Activated CD4-positive, alpha-beta T cell treated with anti-CD3 and anti-CD28 coated beads for 1 hour (primary cell): Measurements from ENCODE around the gene FARS2.

Experiments
- DNase-seq: peaks from one replicate; pipeline ENCODE4 v3.0.0-alpha.2; 2020

FARS2 gene

DNA sequence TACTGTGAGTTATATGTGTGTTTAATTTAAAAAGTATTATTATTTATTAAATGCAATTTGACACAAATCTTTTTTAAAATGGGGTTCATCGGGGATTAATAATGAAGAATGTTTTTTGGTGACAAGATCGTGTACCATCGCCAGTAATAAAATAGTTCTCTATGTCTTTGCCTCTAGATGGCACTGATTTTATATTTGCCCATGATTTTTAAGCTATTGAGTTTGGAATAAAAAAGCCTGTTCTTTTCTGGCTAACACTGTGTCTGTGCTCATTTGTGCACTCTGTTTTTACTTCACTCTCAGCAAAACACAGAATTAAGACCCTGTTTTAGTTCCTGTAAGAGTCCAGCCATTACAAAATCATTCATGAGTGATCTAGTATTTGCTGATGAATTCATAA lies 127.0 kb downstream of the FARS2 start:
- no peak for DNase-seq

DNA sequence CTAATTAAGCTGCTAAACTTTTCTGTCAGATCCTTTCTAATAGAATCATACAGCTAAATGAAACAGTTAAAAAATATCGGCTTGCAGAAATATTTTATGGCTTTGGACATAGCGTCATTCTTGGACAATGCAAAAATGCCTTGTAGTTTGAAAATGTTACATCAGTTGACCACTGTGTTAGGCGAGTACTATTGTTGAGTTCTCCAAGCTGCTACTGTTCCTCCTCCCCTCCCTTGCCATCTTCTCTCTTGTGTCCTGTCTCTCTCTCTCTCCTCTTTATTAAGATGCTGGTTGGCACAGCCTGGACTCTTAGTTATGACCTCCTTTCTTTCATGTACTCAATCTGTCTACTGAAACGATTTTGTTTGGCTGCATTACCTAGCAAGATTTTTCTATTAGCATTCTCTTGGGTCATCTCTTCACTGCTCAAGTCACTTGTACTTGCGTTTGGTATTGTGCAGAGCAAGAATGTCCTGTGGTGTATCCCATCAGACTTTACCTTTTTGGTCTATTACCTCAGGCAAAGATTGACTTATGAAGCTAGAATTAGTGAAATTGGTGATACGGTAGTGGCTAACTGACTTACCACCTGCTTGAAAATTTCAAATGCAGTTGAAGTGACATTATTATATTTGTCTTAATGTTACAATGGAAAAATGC lies 127.9 kb downstream of the FARS2 start:
- DNase-seq, result no peak

DNA sequence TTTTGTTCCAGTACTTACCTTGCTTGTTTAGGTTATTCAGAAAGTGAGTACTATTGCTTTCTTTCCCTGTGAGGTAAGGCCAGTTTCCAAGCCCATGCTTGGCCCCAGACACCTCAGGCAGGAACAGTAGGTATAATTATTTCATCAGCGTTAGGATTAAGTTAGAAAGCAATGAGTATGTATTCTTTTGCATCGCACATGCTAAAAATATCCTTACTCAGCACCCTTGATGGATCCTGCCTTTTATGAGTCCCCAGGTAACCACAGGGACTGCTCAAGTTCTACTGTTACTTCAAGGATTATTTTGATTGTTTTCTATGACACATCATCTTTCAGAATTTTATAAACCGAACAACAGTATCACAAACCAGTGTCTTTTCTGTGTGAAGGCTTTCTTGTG lies 128.9 kb downstream of the FARS2 start:
- DNase-seq, result no peak

DNA sequence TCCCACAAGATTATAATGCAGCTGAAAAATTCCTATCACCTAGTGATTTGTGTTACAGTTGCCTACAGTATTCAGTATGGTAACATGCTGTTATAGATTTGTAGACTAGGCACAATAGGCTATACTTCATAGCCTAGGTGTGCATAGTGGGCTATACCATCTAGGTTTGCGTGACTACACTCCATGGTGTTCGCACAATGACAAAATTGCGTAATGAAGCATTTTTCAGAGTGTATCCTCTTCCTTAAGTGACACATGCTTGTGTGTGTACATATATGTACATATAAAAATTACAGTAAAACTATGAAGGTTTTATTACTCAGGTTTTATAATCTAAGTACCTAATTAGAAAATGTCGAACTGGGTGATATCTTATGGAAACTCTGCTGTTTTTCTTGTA lies 133.0 kb downstream of the FARS2 start:
- no peak for DNase-seq

DNA sequence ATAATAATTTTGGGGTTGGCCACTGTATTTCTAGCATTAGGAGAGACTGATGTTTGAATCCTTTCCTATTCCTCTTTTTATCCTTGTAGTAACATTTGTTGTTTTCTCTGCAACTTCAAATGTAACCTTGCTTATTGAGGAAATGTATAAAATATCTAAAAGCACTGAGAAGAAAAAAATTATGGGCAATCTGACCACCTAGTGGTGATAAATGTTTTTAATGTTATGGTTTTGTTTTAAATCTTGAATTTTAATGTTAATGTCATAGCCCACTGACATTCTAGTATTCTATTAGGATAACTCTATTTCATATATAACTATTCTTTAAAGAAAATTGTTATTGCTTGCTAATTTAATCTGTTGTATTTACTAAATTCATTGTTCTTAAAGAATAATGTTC lies 134.4 kb downstream of the FARS2 start:
- no peak for DNase-seq

DNA sequence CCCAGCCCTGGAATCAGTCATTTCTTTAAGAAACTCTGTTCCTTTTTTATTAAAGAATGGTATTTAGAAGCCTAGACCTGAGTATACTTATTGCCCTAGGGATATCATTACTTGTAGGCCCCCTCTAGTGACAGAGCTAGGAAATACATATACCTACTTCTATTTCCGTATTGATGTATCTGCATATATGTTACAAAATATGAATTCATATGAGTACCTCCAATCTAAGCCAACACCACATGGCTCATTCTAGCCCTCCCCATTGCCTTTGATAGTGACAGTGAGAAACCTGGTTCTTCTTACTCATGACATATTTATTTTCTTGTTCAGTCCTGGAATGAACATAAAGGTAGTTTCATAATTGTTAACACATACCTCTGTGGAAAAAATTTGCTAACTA lies 137.2 kb downstream of the FARS2 start:
- no peak for DNase-seq

DNA sequence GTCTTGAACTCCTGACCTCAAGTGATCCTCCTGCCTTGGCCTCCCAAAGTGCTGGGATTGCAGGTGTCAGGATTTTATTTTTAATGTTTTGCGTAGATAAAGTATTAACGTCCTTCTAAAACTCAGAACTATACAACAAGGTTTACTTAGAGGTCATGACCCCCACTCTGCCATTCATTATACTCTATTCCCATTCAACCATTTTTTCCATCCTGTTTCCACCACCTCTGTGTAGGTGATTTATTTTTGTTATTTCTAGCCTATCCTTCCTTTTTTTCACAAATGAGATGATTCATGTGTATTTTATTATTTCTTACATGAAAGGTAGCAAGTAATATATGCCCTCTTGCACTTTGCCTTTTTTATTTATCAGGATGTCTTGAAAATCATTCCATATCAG lies 138.1 kb downstream of the FARS2 start:
- DNase-seq, result no peak

DNA sequence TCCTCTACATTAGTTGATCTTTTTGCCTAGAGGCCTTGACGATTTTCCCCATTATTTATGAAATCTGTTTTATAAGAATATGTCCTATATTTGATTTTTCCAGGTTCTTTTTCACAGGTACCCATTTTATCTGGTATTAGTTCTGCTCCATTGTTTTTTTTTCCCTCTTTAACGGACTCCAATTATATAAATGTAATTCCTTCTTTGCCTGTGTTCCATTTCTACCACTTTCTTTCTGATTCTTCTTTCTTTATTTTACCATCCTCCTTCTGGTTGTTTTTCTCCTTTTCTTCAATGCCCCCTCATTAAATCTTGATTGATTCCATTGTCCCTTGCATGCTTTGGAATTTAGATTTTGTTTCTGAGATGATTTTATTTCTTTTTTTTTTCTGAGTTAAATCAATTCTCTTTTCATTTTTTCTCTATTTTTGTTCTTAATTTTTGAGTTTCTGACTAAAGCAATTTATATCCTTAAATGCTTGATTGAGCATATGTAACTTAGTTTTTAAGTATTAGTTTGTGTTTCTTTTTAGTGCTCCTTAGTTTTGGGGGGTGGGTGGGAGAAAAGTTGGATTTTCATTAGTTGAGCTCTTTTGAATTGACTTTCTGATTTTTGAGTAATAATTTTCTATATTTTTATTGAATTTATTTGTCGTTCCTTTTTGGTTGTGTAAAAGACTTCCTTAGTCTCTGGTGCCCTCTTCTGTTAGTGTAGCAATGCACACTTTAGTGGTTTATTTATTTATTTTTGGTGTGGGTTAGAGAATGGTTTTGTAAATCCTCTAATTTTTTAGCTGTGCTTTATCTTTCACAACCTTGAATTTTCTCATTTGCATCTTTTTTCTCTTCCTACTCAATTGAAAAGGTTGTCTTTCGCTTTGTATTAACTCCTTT lies 140.8 kb downstream of the FARS2 start:
- no peak for DNase-seq

DNA sequence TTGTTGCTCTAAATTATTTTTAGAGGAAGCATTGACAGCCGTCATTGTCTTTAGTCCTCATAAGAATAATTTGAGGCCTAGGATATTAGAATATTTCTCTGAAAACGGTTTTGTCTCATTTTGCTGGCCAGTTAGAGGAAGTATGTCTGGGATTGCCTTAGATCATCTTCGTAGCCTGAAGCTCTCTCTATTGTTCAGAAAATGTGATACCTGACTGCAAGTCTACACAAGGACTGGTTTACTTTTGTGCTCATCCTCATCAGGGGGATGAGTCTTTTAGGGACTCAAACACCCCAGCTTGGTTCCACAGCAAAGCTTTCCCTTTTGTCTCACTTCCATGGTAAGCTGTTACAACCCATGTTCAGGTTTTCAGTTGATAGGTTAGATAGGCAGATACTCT lies 141.8 kb downstream of the FARS2 start:
- no peak for DNase-seq

DNA sequence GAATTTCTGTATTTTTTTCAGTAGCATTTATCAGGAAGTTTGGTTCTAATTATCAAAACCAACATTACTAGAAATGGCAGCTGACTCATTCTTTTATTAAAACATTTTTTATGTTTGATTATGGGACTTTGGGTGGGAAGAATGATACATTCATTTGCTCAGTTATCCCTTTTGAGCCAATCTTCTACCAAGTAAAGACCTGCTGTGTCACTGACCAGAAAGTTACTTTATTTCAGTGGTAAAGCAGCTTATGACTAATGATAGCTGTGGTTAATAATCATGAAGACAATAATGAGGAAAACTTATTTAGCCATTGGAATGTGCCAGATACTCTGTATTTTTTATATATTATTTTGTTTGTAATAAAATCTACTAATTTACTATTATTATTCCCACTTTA lies 142.3 kb downstream of the FARS2 start:
- DNase-seq, result no peak

DNA sequence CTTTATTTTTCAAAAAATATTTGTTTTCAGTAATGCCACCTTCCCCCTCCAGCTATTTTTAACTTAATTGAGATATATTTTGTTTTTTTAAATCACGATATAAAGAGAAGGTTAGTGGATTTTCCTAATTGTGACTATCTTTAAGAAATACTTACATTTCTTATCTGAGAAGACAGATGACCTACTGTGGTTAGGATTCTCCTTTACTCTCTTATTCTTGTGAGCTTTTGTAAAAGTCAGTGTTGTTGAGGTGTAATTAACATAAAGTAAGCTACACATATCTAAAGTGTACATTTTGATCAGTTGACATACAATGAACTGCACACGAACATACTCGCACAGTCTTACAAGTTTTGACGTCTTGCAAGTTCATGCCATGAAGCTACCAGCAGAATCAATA lies 144.7 kb downstream of the FARS2 start:
- DNase-seq, result no peak

DNA sequence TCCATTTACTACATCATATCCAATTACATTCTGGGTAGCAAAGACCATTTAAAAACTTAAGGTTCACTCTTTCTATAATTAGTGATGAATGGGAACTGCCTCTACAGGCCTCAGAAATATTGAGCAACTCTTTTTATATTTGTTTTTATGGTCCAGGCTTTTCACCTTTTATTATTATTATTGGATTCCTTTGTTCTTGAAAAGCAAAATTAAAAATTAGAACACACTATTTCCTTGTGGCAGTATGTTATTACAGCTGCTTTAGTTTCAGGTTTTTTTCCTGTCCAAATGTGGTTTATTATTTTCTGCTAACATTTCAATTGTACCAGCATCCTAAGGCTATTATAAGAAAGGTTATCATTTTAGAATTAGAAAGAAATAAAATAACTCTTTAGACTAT lies 150.1 kb downstream of the FARS2 start:
- DNase-seq, result no peak

DNA sequence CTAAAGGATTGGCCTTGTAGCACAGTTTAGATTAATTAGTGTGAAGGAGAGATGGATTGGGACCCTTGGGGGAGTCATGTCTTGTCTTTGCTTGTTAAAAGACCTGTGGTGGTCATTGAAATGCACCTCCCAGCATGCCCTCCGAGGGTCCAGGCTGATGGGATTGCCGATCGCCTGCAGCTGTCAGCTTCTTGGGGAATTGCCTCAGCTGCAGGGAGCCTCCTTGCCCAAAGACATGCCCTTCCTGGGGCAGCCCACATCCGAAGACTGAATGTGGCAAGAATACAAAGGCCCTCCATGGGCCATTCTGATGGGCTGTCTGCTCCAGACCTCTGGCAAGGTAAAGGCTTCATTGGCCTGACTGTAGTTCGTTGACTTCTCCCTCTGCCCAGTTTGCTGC lies 150.7 kb downstream of the FARS2 start:
- DNase-seq, result no peak

DNA sequence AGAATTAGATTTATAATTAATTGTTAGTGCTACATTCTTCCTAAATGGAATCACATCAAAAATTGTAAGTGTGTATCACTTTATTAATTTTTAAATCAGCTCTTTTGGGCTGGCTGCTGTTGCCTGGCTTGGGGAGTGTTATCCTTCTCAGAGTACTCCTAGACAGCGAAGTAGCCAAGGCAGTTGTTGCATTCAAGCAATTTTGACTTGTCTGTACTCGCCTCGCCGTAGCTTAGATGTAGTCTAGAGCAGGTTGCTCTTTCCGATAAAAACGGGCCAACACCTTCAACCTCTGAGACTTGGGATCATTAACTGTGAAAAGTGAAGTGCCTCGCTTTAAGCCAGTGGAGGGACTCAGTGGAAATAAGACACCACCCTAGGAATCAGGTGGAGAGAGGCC lies 151.3 kb downstream of the FARS2 start:
- no peak for DNase-seq

DNA sequence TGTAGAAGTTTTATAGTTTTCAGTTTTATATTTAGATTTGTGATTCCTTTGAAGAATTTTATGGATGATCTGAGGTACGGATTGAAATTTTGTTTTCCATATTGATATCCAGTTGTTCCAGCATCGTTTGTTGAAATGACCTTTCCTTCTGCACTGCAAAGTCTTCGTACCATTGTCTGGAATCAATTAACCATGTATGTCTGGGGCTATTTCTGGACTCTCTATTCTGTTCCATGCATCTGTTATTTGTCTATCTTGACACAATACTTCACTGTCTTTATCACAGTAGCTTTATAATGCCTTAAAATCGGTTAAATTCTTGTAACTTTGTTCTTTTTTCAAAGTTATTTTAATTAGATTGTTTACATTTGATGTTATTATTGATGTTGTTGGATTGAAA lies 154.9 kb downstream of the FARS2 start:
- no peak for DNase-seq

DNA sequence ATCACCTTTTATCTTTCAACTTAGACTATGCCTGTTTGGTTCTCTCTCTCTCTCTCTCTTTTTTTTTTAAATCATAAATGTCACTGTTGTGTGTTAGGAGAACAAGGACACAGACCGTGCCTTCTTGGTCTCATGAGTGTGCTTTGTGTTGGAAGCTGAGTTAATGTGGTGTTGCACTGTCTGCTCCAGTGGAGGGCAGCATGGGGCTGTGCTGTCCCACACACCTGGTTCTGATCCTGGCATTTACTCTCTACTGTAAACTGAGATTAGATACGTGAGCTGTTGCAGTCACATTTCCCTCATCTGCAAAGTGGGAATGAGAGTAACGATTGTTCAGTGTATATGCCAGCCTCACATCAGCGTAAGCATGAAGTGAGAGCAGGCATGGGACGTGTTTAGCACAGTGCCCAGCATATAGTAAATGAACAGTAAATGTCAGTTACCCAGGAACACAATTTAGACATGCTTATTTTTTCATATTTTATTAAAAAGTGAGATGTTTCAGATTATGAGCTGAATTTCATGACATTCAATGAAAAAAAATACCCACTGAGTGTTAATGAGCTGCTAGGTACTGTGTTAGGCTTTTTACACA lies 161.1 kb downstream of the FARS2 start:
- no peak for DNase-seq

DNA sequence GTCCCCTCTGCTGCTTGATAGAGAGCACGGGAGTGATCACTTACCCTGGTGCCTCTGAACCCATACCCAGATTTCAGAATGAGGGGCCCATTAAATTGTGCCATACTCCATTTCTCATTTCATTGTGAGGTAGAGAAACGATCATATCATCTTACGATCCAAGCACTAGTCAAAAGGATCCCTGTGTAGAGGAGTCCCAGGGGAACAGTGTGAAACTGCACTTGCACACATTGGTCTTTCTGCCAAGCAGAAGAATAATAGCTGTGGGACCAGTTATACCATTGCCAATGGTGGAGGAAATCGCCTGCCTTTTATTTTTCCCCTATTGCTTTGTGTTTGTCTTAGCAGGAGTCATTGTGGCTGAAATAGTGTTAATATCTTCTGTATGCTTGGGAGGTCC lies 161.9 kb downstream of the FARS2 start:
- no peak for DNase-seq

DNA sequence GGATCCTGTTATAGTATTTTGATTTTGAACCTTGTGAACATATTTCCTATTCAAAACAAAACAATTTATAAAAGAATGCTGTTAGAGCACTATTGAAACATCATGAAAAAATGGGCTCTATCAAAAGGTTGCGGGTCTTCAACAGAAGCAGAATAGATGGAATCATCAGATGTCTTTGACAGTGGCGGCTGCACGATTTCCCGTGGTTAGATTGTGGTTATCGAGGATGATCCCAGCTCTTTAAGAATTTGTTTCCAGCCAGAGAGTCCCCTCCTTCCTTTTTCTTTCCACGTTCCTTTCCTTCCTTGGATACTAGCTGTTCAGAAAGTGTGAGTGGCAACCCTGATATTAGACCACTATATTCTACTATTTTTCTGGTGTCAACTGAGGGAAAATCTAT lies 163.4 kb downstream of the FARS2 start:
- DNase-seq, result no peak

DNA sequence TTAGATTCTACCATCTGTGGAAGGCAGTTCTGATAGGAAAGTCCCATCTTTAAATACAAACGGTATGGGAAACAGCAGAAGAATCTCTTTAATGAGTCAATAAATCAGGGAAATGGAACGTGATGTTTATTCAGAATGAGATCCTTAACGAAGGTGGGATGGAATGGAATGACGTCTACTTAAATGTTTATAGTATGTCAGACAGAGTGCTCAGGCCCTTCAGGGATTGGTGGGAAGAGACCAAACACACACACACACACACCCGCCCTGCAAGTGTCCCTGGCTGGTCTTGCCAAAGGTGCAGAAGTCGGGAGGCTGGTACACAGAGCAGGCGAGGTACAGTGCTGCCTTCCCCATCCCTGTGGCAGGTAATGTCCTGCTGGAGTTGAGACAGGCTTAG lies 164.0 kb downstream of the FARS2 start:
- no peak for DNase-seq

DNA sequence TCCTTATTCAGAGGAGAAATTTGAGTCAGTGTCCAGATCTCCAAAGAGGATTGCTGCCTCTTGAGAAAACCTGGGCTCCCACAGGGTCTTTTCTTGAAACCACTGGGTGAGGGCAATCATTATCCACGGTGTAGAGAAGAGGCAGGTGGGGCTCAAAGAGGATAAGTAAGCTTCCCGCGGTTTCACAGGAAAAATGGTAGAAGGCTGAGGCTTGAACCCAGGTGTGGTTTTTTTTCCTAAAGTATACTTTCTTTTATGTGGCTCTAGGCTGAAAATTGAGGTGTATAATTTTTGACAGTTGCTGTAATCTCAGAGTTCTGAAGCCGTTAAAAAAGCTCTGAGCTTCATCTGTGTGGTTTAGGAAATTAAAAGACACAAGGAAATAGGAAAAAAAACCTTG lies 164.5 kb downstream of the FARS2 start:
- no peak for DNase-seq

DNA sequence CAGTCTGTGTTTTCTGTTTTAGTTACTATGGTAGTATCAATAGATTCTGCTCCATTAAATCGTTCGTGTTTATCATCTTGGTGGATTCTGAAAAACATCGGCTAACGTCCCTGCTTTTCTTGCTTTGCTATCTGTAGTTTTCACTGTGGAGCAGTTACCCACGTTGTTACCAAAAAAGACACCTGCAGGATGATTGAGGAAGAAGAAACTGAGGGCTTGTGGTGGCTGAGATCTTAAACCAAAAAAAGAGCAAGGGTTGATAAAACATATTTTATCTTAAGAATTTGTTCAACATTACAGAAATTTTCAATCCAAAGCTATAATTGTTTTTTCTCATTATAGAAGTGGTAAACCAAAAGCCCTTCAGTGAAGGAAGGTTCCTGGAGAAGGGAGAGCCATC lies 166.3 kb downstream of the FARS2 start:
- DNase-seq, result no peak

DNA sequence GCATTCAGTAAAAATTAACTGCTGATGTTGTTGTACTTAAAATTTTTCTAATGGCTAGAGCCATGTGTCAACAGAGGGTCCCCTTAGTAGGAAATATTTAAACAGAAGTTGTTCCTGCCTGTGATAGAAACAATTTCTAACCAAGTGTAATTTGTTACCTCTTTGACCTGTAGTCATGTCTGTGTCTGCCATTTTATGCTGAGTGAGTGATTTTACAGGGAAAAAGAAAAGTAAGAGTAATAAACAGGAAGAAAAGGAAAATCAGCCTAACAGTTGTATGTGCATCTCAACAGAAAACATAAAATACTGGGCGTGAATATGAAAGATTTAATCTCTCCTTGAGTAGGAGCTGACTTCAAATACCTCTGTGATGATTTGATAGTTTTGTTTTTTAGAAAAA lies 172.0 kb downstream of the FARS2 start:
- DNase-seq, result no peak

DNA sequence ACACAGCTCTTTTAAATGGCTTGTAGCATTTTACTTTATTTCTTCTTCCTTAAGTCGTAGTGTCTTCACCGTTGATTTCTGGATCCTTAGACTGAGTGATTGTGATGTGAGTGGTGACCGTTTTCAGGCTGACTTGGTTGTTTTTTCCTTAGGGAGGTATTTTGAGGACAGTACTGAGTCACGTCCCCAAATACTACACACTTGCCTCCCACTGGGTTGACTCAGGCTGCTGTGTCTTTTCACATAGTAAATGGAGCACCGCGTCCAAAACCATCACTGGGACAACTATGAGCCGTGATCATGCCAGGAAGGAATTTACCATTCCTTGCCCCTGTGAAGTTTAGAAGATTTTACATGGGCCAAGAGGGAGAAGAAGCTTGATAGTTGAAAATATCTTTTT lies 174.1 kb downstream of the FARS2 start:
- DNase-seq, result no peak

DNA sequence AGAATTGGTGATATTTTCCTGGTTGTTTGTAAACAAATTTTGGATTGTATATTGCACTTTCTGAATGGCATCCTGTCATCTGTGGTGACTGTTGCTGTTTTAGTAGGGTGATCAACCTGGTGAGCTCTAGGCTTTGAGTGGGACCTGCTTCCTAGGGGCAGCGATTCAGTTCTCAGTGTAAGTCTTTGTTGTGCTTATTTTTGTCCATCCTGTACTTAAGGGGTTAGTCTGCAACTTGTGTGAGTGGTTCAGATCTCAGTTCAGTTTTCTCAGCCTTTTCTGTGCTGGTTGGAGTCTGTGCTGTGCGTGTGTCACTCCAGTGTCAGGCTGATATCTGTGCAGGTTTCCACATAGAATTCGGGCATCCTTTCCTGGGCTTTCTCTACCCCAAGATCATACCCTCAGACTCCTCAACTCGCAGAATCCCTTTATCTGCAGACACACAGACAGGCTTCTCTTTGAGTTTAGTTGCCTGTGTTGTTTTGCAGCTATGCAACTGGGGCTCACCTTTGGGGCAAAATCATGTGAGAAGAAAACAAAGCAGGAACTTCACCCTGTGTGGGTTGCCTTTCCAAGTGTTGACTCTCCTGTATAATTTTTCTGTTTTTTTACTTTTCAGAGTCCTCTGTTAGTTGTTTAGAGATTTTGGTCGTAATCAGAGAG lies 177.7 kb downstream of the FARS2 start:
- DNase-seq, result no peak
